Fibroblast of lung (primary cell): ENCODE data around the gene PTPRA. TPM values are rescaled to one million over a fixed set of nuclear protein-coding genes. Genes with fewer than 3 reads are reported as not detected.

Experiments used
- DNase-seq, 2 donors: peaks; one replicate each; pipeline versions ENCODE4 v3.0.0 to v3.0.0-alpha.2; 2010; ENCODE audit warnings: low read depth in 2 of 2
- H2AFZ ChIP-seq: 2 replicates; pipeline ENCODE4 v1.5.1; 2012; ENCODE audit warnings: low read length, control low read depth, inconsistent platforms
- H3K27ac ChIP-seq: 2 replicates; pipeline ENCODE4 v1.5.1; 2011; ENCODE audit warnings: low read length, control low read depth; ENCODE audit not compliant: insufficient read depth
- H3K27me3 ChIP-seq: 2 replicates; pipeline ENCODE4 v1.5.1; 2011; ENCODE audit warnings: mild to moderate bottlenecking, low read length; ENCODE audit not compliant: control insufficient read depth, insufficient read depth
- H3K36me3 ChIP-seq: 2 replicates; pipeline ENCODE4 v1.5.1; 2011; ENCODE audit warnings: low read length; ENCODE audit not compliant: control insufficient read depth, insufficient read depth
- H3K4me1 ChIP-seq: 2 replicates; pipeline ENCODE4 v1.5.1; 2011; ENCODE audit warnings: low read length; ENCODE audit not compliant: control insufficient read depth, insufficient read depth; ENCODE audit errors: extremely low read depth
- H3K4me2 ChIP-seq: 2 replicates; pipeline ENCODE4 v1.5.1; 2011; ENCODE audit warnings: low read length, control low read depth; ENCODE audit not compliant: insufficient read depth; ENCODE audit errors: extremely low read depth
- H3K4me3 ChIP-seq, 4 experiments: fragments of 200-600 bp in 1 of 4; sonication (generic) in 1 of 4; replicated peaks in 1 of 4; 2 replicates each; pipeline ENCODE4 v1.5.1; 2011 to 2016; ENCODE audit warnings: low read length in 4 of 4, low read depth in 3 of 4, mild to moderate bottlenecking in 3 of 4, control low read depth in 2 of 4, inconsistent platforms in 1 of 4, mixed read lengths in 1 of 4; ENCODE audit not compliant: insufficient read depth in 1 of 4; ENCODE audit errors: control extremely low read depth in 1 of 4
- H3K79me2 ChIP-seq: 2 replicates; pipeline ENCODE4 v1.5.1; 2012; ENCODE audit warnings: mild to moderate bottlenecking, low read length, inconsistent platforms; ENCODE audit not compliant: control insufficient read depth, insufficient read depth
- H3K9ac ChIP-seq: 2 replicates; pipeline ENCODE4 v1.5.1; 2011; ENCODE audit warnings: mild to moderate bottlenecking, low read length, control low read depth; ENCODE audit not compliant: insufficient read depth
- H3K9me3 ChIP-seq: 2 replicates; pipeline ENCODE4 v1.5.1; 2012; ENCODE audit warnings: low read depth, low read length; ENCODE audit not compliant: control insufficient read depth, insufficient read depth
- H4K20me1 ChIP-seq: 2 replicates; pipeline ENCODE4 v1.5.1; 2011; ENCODE audit warnings: low read length; ENCODE audit not compliant: control insufficient read depth, insufficient read depth; ENCODE audit errors: extremely low read depth
- EZH2 ChIP-seq: IDR thresholded peaks from 2 replicates; pipeline ENCODE4 v1.5.1; 2012; ENCODE audit warnings: low read length, control low read depth, mild to moderate bottlenecking; ENCODE audit errors: missing control alignments
- polyA plus RNA-seq, 2 donors: library from polyadenylated mRNA; depleted of rRNA in 1 of 2; stranded (reverse) in 1 of 2; unstranded in 1 of 2; fragments of >200 nt; gene quantifications; 2 replicates each; pipeline ENCODE4 v1.2.1, GENCODE V29; 2011 to 2012; ENCODE audit warnings: missing spikeins in 1 of 2
- total RNA-seq: library from RNA; depleted of rRNA; stranded (reverse); fragments of >200 nt; gene quantifications from 2 replicates; pipeline ENCODE4 v1.2.1, GENCODE V29; 2014
- TF ChIP-seq, protein P1 (sequence below), 2 donors: IDR thresholded peaks in 1 of 2; conservative IDR thresholded peaks in 1 of 2; 1 replicate in 1 of 2; 2 replicates in 1 of 2; pipeline ENCODE4 v1.5.1; 2011 to 2012; ENCODE audit warnings: low read length in 2 of 2, control low read depth in 1 of 2, inconsistent platforms in 1 of 2, low read depth in 1 of 2, mild to moderate bottlenecking in 1 of 2

Gene PTPRA
- total and polyA plus RNA-seq, 2 donors (not counting 1 experiment from before 2014, with no cell fraction given) = 27.9 to 127 TPM

DNA sequence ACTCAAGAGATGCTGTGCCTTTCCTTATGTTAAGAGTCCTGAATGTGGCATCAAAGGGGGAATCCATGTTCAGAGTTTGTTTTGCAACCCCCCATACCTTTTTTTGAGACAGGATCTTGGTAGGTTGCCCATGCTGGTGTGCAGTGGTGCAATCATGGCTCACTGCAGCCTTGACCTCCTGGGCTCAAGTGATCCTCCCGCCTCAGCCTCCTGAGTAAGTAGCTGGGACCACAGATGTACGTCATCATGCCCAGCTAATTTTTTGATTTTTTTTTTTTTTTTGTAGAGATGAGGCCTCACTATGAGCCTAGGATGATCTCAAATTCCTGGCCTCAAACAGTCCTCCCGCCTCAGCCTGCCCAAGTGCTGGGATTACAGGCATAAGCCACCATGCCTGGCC lies 16.5 kb downstream of the PTPRA start:
- H3K79me2 ChIP-seq = peaks cover 44% of the 10 kb centered on the region
- no peak overlapping the region for H2AFZ ChIP-seq
- no peak overlapping the region for H3K27ac ChIP-seq
- no peaks in the 10 kb centered on the region for H3K27me3 ChIP-seq
- no peak for TF ChIP-seq EZH2
- TF ChIP-seq, protein P1, sequence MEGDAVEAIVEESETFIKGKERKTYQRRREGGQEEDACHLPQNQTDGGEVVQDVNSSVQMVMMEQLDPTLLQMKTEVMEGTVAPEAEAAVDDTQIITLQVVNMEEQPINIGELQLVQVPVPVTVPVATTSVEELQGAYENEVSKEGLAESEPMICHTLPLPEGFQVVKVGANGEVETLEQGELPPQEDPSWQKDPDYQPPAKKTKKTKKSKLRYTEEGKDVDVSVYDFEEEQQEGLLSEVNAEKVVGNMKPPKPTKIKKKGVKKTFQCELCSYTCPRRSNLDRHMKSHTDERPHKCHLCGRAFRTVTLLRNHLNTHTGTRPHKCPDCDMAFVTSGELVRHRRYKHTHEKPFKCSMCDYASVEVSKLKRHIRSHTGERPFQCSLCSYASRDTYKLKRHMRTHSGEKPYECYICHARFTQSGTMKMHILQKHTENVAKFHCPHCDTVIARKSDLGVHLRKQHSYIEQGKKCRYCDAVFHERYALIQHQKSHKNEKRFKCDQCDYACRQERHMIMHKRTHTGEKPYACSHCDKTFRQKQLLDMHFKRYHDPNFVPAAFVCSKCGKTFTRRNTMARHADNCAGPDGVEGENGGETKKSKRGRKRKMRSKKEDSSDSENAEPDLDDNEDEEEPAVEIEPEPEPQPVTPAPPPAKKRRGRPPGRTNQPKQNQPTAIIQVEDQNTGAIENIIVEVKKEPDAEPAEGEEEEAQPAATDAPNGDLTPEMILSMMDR (conservative IDR thresholded peaks at IDR 0.05 in 1 of 2, IDR thresholded peaks at IDR 0.05 in 1 of 2; ENCODE audit: low read depth in 1 of 2, low read length in 2 of 2) = no peak
- H4K20me1 ChIP-seq = no peaks in the 10 kb centered on the region
- H3K4me2 ChIP-seq = no peak overlapping the region
- no peaks in the 10 kb centered on the region for H3K9me3 ChIP-seq
- no peak for DNase-seq
- H3K9ac ChIP-seq = no peak overlapping the region
- H3K4me3 ChIP-seq = no peak overlapping the region
- no peaks in the 10 kb centered on the region for H3K36me3 ChIP-seq
- no peaks in the 10 kb centered on the region for H3K4me1 ChIP-seq

DNA sequence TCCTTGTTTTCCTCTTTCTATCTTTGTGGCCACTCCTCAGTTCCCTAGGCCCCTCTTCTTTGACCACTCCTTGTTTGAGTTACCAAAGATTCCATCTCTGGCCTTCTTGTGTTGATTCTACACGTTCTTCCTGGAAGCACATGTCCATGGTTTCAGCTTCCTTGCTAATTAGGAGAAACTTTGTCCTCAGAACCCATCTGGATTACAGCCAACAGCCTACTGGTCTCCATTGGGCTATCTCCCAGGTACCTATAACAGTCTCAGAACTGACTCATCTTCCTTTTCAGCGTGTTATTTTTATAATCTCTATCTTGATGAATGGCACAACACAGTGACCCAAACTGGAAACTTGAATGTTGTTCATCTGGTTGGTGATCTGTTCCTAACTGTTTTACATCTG lies 17.5 kb downstream of the PTPRA start:
- no peak overlapping the region for H3K4me2 ChIP-seq
- TF ChIP-seq EZH2 = no peak
- TF ChIP-seq, protein P1 (conservative IDR thresholded peaks at IDR 0.05 in 1 of 2, IDR thresholded peaks at IDR 0.05 in 1 of 2; ENCODE audit: low read depth in 1 of 2, low read length in 2 of 2) = no peak
- no peaks in the 10 kb centered on the region for H3K4me1 ChIP-seq
- no peaks in the 10 kb centered on the region for H4K20me1 ChIP-seq
- H3K9ac ChIP-seq = no peak overlapping the region
- H3K27ac ChIP-seq = no peak overlapping the region
- no peak overlapping the region for H3K4me3 ChIP-seq
- no peak overlapping the region for H2AFZ ChIP-seq
- peak in 1 of 2 donors; percentile 41 for DNase-seq
- H3K36me3 ChIP-seq = no peaks in the 10 kb centered on the region
- peaks cover 43% of the 10 kb centered on the region for H3K79me2 ChIP-seq
- no peaks in the 10 kb centered on the region for H3K9me3 ChIP-seq
- no peaks in the 10 kb centered on the region for H3K27me3 ChIP-seq

DNA sequence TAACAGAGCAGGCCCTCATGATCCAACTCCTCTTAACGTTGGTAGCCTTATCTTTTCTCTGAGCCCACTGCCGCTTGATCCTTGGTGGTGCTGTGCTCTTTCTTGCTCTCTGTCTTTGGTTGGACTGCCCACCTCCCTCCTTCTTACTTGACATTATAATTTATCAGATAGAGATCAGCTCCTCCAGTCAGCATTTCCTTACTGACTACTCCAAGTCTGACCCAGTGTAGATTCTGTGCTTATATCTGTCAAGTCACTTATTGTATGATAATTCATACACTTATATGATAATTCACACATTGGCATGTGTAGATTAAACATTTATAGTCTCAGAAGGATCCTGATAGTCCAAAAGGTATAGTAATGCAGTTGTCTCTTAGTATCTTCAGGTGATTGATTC lies 18.1 kb downstream of the PTPRA start:
- Histone ChIP-seq H3K36me3 (no peaks in the 10 kb centered on the region), H3K4me1 (no peaks in the 10 kb centered on the region), H3K9ac (no peak overlapping the region), H3K27me3 (no peaks in the 10 kb centered on the region), H3K27ac (no peak overlapping the region), H3K4me2 (no peak overlapping the region), H3K79me2 (peaks cover 44% of the 10 kb centered on the region), H3K4me3 (no peak overlapping the region), H2AFZ (no peak overlapping the region), H4K20me1 (no peaks in the 10 kb centered on the region), H3K9me3 (no peaks in the 10 kb centered on the region)
- DNase-seq = no peak
- TF ChIP-seq, protein P1 (conservative IDR thresholded peaks at IDR 0.05 in 1 of 2, IDR thresholded peaks at IDR 0.05 in 1 of 2; ENCODE audit: low read depth in 1 of 2, low read length in 2 of 2) = no peak
- TF ChIP-seq EZH2 = no peak
